H9 (cell line): Measurements from ENCODE around the gene IQGAP2. TPM values are rescaled to one million over a fixed set of nuclear protein-coding genes. Genes with fewer than 3 reads are reported as not detected.

Source experiments
- DNase-seq: peaks from one replicate; pipeline ENCODE4 v3.0.0-alpha.2; 2017
- H2AFZ ChIP-seq: one replicate; pipeline ENCODE4 v1.6.1; 2013; ENCODE audit warnings: mild to moderate bottlenecking, low read length, control low read depth, moderate library complexity
- H2AK5ac ChIP-seq: 2 replicates; pipeline ENCODE4 v1.6.1; 2013; ENCODE audit warnings: low read length, control low read depth, mixed read lengths; ENCODE audit not compliant: insufficient read length
- H2BK120ac ChIP-seq: one replicate; pipeline ENCODE4 v1.6.1; 2013; ENCODE audit warnings: low read depth, mild to moderate bottlenecking, low read length, control low read depth, inconsistent platforms; ENCODE audit not compliant: poor library complexity, severe bottlenecking
- H2BK12ac ChIP-seq: 2 replicates; pipeline ENCODE4 v1.6.1; 2013; ENCODE audit warnings: low read length, control low read depth, mixed read lengths, low read depth; ENCODE audit not compliant: insufficient read length
- H2BK15ac ChIP-seq: 2 replicates; pipeline ENCODE4 v1.6.1; 2013; ENCODE audit warnings: low read depth, low read length, control low read depth
- H2BK20ac ChIP-seq: one replicate; pipeline ENCODE4 v1.6.1; 2013; ENCODE audit warnings: low read depth, mild to moderate bottlenecking, low read length, control low read depth, inconsistent platforms; ENCODE audit not compliant: poor library complexity, severe bottlenecking
- H2BK5ac ChIP-seq: 2 replicates; pipeline ENCODE4 v1.6.1; 2013; ENCODE audit warnings: low read length, control low read depth, mixed read lengths; ENCODE audit not compliant: insufficient read length
- H3K14ac ChIP-seq: 2 replicates; pipeline ENCODE4 v1.6.1; 2013; ENCODE audit warnings: low read length, control low read depth; ENCODE audit not compliant: insufficient read depth
- H3K18ac ChIP-seq: 2 replicates; pipeline ENCODE4 v1.6.1; 2013; ENCODE audit warnings: low read depth, mild to moderate bottlenecking, mixed read lengths, low read length, control low read depth; ENCODE audit not compliant: insufficient read length
- H3K23ac ChIP-seq: 2 replicates; pipeline ENCODE4 v1.6.1; 2013; ENCODE audit warnings: low read length, control low read depth, mixed read lengths, low read depth; ENCODE audit not compliant: insufficient read length
- H3K23me2 ChIP-seq: 2 replicates; pipeline ENCODE4 v1.6.1; 2013; ENCODE audit warnings: low read depth, mild to moderate bottlenecking, mixed read lengths, low read length, control low read depth; ENCODE audit not compliant: insufficient read length, poor library complexity, severe bottlenecking
- H3K27ac ChIP-seq: 2 replicates; pipeline ENCODE4 v1.5.1; 2013; ENCODE audit warnings: low read length, control low read depth, mixed read lengths, low read depth; ENCODE audit not compliant: insufficient read length
- H3K27me3 ChIP-seq: 2 replicates; pipeline ENCODE4 v1.6.1; 2013; ENCODE audit warnings: low read length, control low read depth, inconsistent platforms; ENCODE audit not compliant: insufficient read depth
- H3K4ac ChIP-seq: 2 replicates; pipeline ENCODE4 v1.6.1; 2013; ENCODE audit warnings: low read depth, mild to moderate bottlenecking, control low read depth, inconsistent platforms, low read length, moderate library complexity
- H3K4me1 ChIP-seq: 2 replicates; pipeline ENCODE4 v1.6.1; 2013; ENCODE audit warnings: low read length, control low read depth, inconsistent platforms; ENCODE audit not compliant: insufficient read depth
- H3K4me2 ChIP-seq: 2 replicates; pipeline ENCODE4 v1.6.1; 2013; ENCODE audit warnings: low read length, control low read depth, mixed read lengths; ENCODE audit not compliant: insufficient read length, insufficient read depth
- H3K56ac ChIP-seq: 2 replicates; pipeline ENCODE4 v1.6.1; 2013; ENCODE audit warnings: low read depth, mild to moderate bottlenecking, mixed read lengths, low read length, control low read depth; ENCODE audit not compliant: insufficient read length
- H3K79me1 ChIP-seq: 2 replicates; pipeline ENCODE4 v1.6.1; 2013; ENCODE audit warnings: low read depth, mild to moderate bottlenecking, moderate library complexity, low read length, control low read depth, inconsistent platforms; ENCODE audit not compliant: insufficient read depth, poor library complexity, severe bottlenecking
- H3K79me2 ChIP-seq: 2 replicates; pipeline ENCODE4 v1.6.1; 2013; ENCODE audit warnings: low read length, control low read depth, inconsistent platforms; ENCODE audit not compliant: insufficient read depth
- H3K9ac ChIP-seq: 2 replicates; pipeline ENCODE4 v1.6.1; 2013; ENCODE audit warnings: low read length, control low read depth, mixed read lengths; ENCODE audit not compliant: insufficient read length; ENCODE audit errors: extremely low read depth
- H3K9me3 ChIP-seq: one replicate; pipeline ENCODE4 v1.6.1; 2013; ENCODE audit warnings: low read depth, low read length, inconsistent platforms; ENCODE audit not compliant: control insufficient read depth
- H3T11ph ChIP-seq: one replicate; pipeline ENCODE4 v1.6.1; 2013; ENCODE audit warnings: mild to moderate bottlenecking, low read length, control low read depth, inconsistent platforms
- H4K20me1 ChIP-seq: one replicate; pipeline ENCODE4 v1.6.1; 2013; ENCODE audit not compliant: control insufficient read depth, insufficient read length, insufficient read depth
- H4K5ac ChIP-seq: 2 replicates; pipeline ENCODE4 v1.6.1; 2013; ENCODE audit warnings: low read depth, mild to moderate bottlenecking, mixed read lengths, low read length, control low read depth; ENCODE audit not compliant: insufficient read length
- H4K8ac ChIP-seq: replicated peaks from 2 replicates; pipeline ENCODE4 v1.6.1; 2013; ENCODE audit warnings: low read length, control low read depth, mixed read lengths, low read depth; ENCODE audit not compliant: insufficient read length
- H4K91ac ChIP-seq: 2 replicates; pipeline ENCODE4 v1.6.1; 2013; ENCODE audit warnings: low read depth, mild to moderate bottlenecking, moderate library complexity, mixed read lengths, low read length, control low read depth; ENCODE audit not compliant: insufficient read length
- H3K27ac Mint-ChIP-seq, 3 experiments: 2 replicates in 2 of 3; 3 replicates in 1 of 3; pipeline ENCODE4 v1.8.0; 2020 to 2021; ENCODE audit warnings: mixed read lengths in 3 of 3, mild to moderate bottlenecking in 1 of 3, moderate library complexity in 1 of 3
- H3K27me3 Mint-ChIP-seq: 2 replicates; pipeline ENCODE4 v1.8.0; 2021; ENCODE audit warnings: low read depth, mild to moderate bottlenecking, moderate library complexity, mixed read lengths
- H3K36me3 Mint-ChIP-seq, 3 experiments: 2 replicates in 2 of 3; 3 replicates in 1 of 3; pipeline ENCODE4 v1.8.0; 2020 to 2021; ENCODE audit warnings: low read depth in 3 of 3, mixed read lengths in 3 of 3; ENCODE audit not compliant: insufficient read depth in 1 of 3
- H3K4me1 Mint-ChIP-seq, 2 experiments: 2 replicates each; pipeline ENCODE4 v1.8.0; 2020; ENCODE audit warnings: mixed read lengths in 2 of 2
- H3K4me3 Mint-ChIP-seq, 2 experiments: 2 replicates in 1 of 2; 3 replicates in 1 of 2; pipeline ENCODE4 v1.8.0; 2020 to 2021; ENCODE audit warnings: mild to moderate bottlenecking in 2 of 2, mixed read lengths in 2 of 2, moderate library complexity in 1 of 2
- H3K9me3 Mint-ChIP-seq, 2 experiments: 2 replicates in 1 of 2; 3 replicates in 1 of 2; pipeline ENCODE4 v1.8.0; 2020; ENCODE audit warnings: mild to moderate bottlenecking in 2 of 2, mixed read lengths in 2 of 2, moderate library complexity in 1 of 2
- WGBS: extraction: QIAGEN DNeasy Blood & Tissue Kit; methylation state at CpG from one replicate; pipeline ENCODE4 v1.1.7; 2013; ENCODE audit warnings: missing lambda C conversion rate, low lambda C conversion rate, mixed read lengths; ENCODE audit not compliant: insufficient read length; ENCODE audit errors: extremely low coverage; 5-methylcytosine and 5-hydroxymethylcytosine counted together
- total RNA-seq: library from RNA; stranded (reverse); gene quantifications from 2 replicates; pipeline ENCODE4 v1.2.1, GENCODE V29; 2021
- TF ChIP-seq, protein P1 (sequence below): fragments of 200-600 bp; sonication (generic); conservative IDR thresholded peaks from 3 replicates; pipeline ENCODE4 v1.8.0; 2021; ENCODE audit warnings: antibody characterized with exemption, mild to moderate bottlenecking

The IQGAP2 gene
- total RNA-seq, 1 experiment from 2014 or later, result 22.5 TPM

DNA sequence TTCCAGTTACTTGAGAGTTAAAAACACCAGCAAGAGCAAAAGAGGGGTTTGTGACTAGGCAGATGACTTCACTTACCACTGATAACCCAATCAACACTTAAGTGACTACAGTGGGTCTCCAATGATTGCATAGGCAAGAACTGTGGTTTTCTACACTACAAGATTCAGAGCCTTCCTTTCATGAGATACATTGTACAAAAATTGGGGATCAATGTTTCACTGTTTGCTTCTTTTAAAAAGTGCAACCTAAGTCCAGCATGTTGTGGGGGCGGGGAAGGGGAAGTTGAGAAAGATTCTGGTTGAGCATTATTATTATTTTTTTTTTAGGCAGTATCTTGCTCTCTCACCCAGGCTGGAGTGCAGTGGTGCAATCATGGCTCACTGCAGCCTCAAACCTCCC, 3.6 kb downstream of the IQGAP2 start:
- H3K23ac ChIP-seq, result no peak overlapping the region
- no peak overlapping the region for H3K4me3 Mint-ChIP-seq
- peaks cover 28% of the 10 kb centered on the region; the same call in 1 of the 2 replicates for H3K79me2 ChIP-seq

More for the DNA sequence above, 3.6 kb downstream of the IQGAP2 start:
- peaks cover 3% of the 10 kb centered on the region for H3K79me1 ChIP-seq
- Mint-ChIP-seq H3K27ac (no peak overlapping the region), H3K4me1 (peaks cover 35 to 39% of the 10 kb centered on the region in 2 experiments), H3K27me3 (peaks cover 7% of the 10 kb centered on the region), H3K36me3 (no peaks in the 10 kb centered on the region; a peak in 1 of 7 replicates), H3K9me3 (no peaks in the 10 kb centered on the region; a peak in 2 of 5 replicates)
- H4K8ac ChIP-seq, result no peak overlapping the region
- TF ChIP-seq, protein P1, sequence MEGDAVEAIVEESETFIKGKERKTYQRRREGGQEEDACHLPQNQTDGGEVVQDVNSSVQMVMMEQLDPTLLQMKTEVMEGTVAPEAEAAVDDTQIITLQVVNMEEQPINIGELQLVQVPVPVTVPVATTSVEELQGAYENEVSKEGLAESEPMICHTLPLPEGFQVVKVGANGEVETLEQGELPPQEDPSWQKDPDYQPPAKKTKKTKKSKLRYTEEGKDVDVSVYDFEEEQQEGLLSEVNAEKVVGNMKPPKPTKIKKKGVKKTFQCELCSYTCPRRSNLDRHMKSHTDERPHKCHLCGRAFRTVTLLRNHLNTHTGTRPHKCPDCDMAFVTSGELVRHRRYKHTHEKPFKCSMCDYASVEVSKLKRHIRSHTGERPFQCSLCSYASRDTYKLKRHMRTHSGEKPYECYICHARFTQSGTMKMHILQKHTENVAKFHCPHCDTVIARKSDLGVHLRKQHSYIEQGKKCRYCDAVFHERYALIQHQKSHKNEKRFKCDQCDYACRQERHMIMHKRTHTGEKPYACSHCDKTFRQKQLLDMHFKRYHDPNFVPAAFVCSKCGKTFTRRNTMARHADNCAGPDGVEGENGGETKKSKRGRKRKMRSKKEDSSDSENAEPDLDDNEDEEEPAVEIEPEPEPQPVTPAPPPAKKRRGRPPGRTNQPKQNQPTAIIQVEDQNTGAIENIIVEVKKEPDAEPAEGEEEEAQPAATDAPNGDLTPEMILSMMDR, result no peak
- no peaks in the 10 kb centered on the region for H3K27me3 ChIP-seq
- DNase-seq, result no peak
- H2BK20ac ChIP-seq, result no peak overlapping the region
- WGBS, result no CpG with 5 or more reads among the region's 1 CpG
- no peak overlapping the region for H3K4ac ChIP-seq
- peaks cover 7% of the 10 kb centered on the region for H3K23me2 ChIP-seq
- no peak overlapping the region for H3K56ac ChIP-seq
- H3K18ac ChIP-seq, result no peak overlapping the region
- no peaks in the 10 kb centered on the region for H3K9me3 ChIP-seq
- H2BK5ac ChIP-seq, result no peak overlapping the region
- H2AFZ ChIP-seq, result no peak overlapping the region
- no peak overlapping the region for H3K14ac ChIP-seq
- H3K27ac ChIP-seq, result no peak overlapping the region
- no peak overlapping the region for H2BK15ac ChIP-seq
- H3T11ph ChIP-seq, result no peak overlapping the region
- no peak overlapping the region for H2BK120ac ChIP-seq
- H2AK5ac ChIP-seq, result no peak overlapping the region
- no peak overlapping the region for H3K4me2 ChIP-seq
- H2BK12ac ChIP-seq, result no peak overlapping the region
- H3K9ac ChIP-seq, result no peak overlapping the region
- H4K91ac ChIP-seq, result no peak overlapping the region
- H4K5ac ChIP-seq, result no peak overlapping the region
- no peaks in the 10 kb centered on the region for H4K20me1 ChIP-seq
- peaks cover 11% of the 10 kb centered on the region; the same call in 1 of the 2 replicates for H3K4me1 ChIP-seq
